ENCODE data around the gene NKTR. TPM values are rescaled to one million over a fixed set of nuclear protein-coding genes. Genes with fewer than 3 reads are reported as not detected.

NKTR gene
- total and polyA plus RNA-seq, 2 experiments from 2014 or later: 26.0 to 32.6 TPM

- Histone ChIP-seq H3K27ac (no peak overlapping the region), H3K4me2 (ENCODE audit: unreplicated experiment) (no peak overlapping the region), H3K9me2 (ENCODE audit: insufficient read depth) (no peaks in the 10 kb centered on the region), H3F3A (ENCODE audit: insufficient read depth) (0 out of 2 replicates have a peak, but pooled peaks cover 5% of the 10 kb centered on the region), H3K9ac (no peak overlapping the region), H3K36me3 (ENCODE audit: low read depth) (peaks cover 14% of the 10 kb centered on the region), H3K27me3 (replicated peaks; ENCODE audit: insufficient read depth) (no peaks in the 10 kb centered on the region), H2AFZ (no peak overlapping the region), H3K4me1 (ENCODE audit: insufficient read depth) (peaks cover 27% of the 10 kb centered on the region), H3K79me2 (ENCODE audit: insufficient read depth) (peaks cover 100% of the 10 kb centered on the region), H3K9me3 (ENCODE audit: low read depth) (no peaks in the 10 kb centered on the region), H3K4me3 (no peak overlapping the region), H4K20me1 (ENCODE audit: insufficient read depth) (peaks cover 8% of the 10 kb centered on the region; the same call in 1 of the 2 replicates)
- no peak for TF ChIP-seq EZH2 (IDR thresholded peaks at IDR 0.05; ENCODE audit: insufficient read depth, poor library complexity, severe bottlenecking)
- no peak for TF ChIP-seq EZH2phosphoT487 (IDR thresholded peaks at IDR 0.05; ENCODE audit: insufficient read depth, low read depth)
- in situ Hi-C loops (cut with MboI): no loop called here
- DNase-seq: peak; percentile 21
- 35 to 44% methylated on average over 5 of the region's 5 CpGs for WGBS, 2 experiments (ENCODE audit: low coverage in 1 of 2, low lambda C conversion rate in 2 of 2, missing lambda C conversion rate in 2 of 2)
Observed at GRCh38 chr3:42608581-42608980, 8.1 kb downstream of the NKTR start.

GRCh38 chr3:42610976-42611375 is 10.5 kb downstream of the NKTR start:
- no peak overlapping the region for H2AFZ ChIP-seq
- peaks cover 100% of the 10 kb centered on the region for H3K79me2 ChIP-seq (ENCODE audit: insufficient read depth)
- in situ Hi-C loops (cut with MboI): no loop called here
- no peak overlapping the region for H3K4me3 ChIP-seq
- no peaks in the 10 kb centered on the region for H3F3A ChIP-seq (ENCODE audit: insufficient read depth)
- no peaks in the 10 kb centered on the region for H3K9me3 ChIP-seq (ENCODE audit: low read depth)
- H3K9ac ChIP-seq: 0 out of 2 replicates have a peak overlapping the region, but pooled peaks have one; percentile 1
- peaks cover 14% of the 10 kb centered on the region for H3K4me1 ChIP-seq (ENCODE audit: insufficient read depth)
- 100% methylated on average over 1 of the region's 1 CpG for WGBS, 2 experiments (ENCODE audit: low coverage in 1 of 2, low lambda C conversion rate in 2 of 2, missing lambda C conversion rate in 2 of 2)
- H3K27ac ChIP-seq: 0 out of 2 replicates have a peak overlapping the region, but pooled peaks have one; percentile 4
- H3K36me3 ChIP-seq (ENCODE audit: low read depth): peaks cover 8% of the 10 kb centered on the region; the same call in 1 of the 2 replicates
- no peaks in the 10 kb centered on the region for H3K27me3 ChIP-seq (replicated peaks; ENCODE audit: insufficient read depth)
- peak; percentile 21 for DNase-seq
- no peaks in the 10 kb centered on the region; the same call in 1 of the 2 replicates for H4K20me1 ChIP-seq (ENCODE audit: insufficient read depth)
- no peaks in the 10 kb centered on the region for H3K9me2 ChIP-seq (ENCODE audit: insufficient read depth)
- TF ChIP-seq EZH2 (IDR thresholded peaks at IDR 0.05; ENCODE audit: insufficient read depth, poor library complexity, severe bottlenecking) (no peak), EZH2phosphoT487 (IDR thresholded peaks at IDR 0.05; ENCODE audit: insufficient read depth, low read depth) (no peak)
- H3K4me2 ChIP-seq (ENCODE audit: unreplicated experiment): no peak overlapping the region

- Histone ChIP-seq H3K9me3 (ENCODE audit: low read depth) (no peaks in the 10 kb centered on the region), H3K9ac (no peak overlapping the region), H3K27ac (no peak overlapping the region), H3K4me2 (ENCODE audit: unreplicated experiment) (no peak overlapping the region), H4K20me1 (ENCODE audit: insufficient read depth) (no peaks in the 10 kb centered on the region; the same call in 1 of the 2 replicates), H3F3A (ENCODE audit: insufficient read depth) (no peaks in the 10 kb centered on the region), H3K9me2 (ENCODE audit: insufficient read depth) (no peaks in the 10 kb centered on the region), H3K4me3 (no peak overlapping the region), H3K4me1 (ENCODE audit: insufficient read depth) (peaks cover 10% of the 10 kb centered on the region; the same call in 1 of the 2 replicates), H3K36me3 (ENCODE audit: low read depth) (peaks cover 3% of the 10 kb centered on the region; the same call in 1 of the 2 replicates), H3K79me2 (ENCODE audit: insufficient read depth) (peaks cover 100% of the 10 kb centered on the region), H2AFZ (no peak overlapping the region), H3K27me3 (replicated peaks; ENCODE audit: insufficient read depth) (no peaks in the 10 kb centered on the region)
- no peak for DNase-seq
- in situ Hi-C loops (cut with MboI): no loop called here
- 73 to 81% methylated on average over 1 of the region's 1 CpG for WGBS, 2 experiments (ENCODE audit: low coverage in 1 of 2, low lambda C conversion rate in 2 of 2, missing lambda C conversion rate in 2 of 2)
- TF ChIP-seq EZH2phosphoT487 (IDR thresholded peaks at IDR 0.05; ENCODE audit: insufficient read depth, low read depth): no peak
- no peak for TF ChIP-seq EZH2 (IDR thresholded peaks at IDR 0.05; ENCODE audit: insufficient read depth, poor library complexity, severe bottlenecking)
Observed at GRCh38 chr3:42612217-42612616, 11.7 kb downstream of the NKTR start.

- Histone ChIP-seq H3K27me3 (replicated peaks; ENCODE audit: insufficient read depth) (no peaks in the 10 kb centered on the region), H3K4me2 (ENCODE audit: unreplicated experiment) (no peak overlapping the region), H3K9me2 (ENCODE audit: insufficient read depth) (no peaks in the 10 kb centered on the region), H2AFZ (no peak overlapping the region), H3K4me1 (ENCODE audit: insufficient read depth) (peaks cover 10% of the 10 kb centered on the region; the same call in 1 of the 2 replicates), H3F3A (ENCODE audit: insufficient read depth) (no peaks in the 10 kb centered on the region), H3K79me2 (ENCODE audit: insufficient read depth) (peaks cover 100% of the 10 kb centered on the region), H3K9ac (no peak overlapping the region), H3K9me3 (ENCODE audit: low read depth) (no peaks in the 10 kb centered on the region), H3K36me3 (ENCODE audit: low read depth) (0 out of 2 replicates have a peak, but pooled peaks cover 9% of the 10 kb centered on the region), H3K27ac (peak overlapping the region; percentile 0; the same call in 1 of the 2 replicates), H3K4me3 (no peak overlapping the region), H4K20me1 (ENCODE audit: insufficient read depth) (no peaks in the 10 kb centered on the region; the same call in 1 of the 2 replicates)
- DNase-seq: no peak
- in situ Hi-C loops (cut with MboI): no loop called here
- WGBS, 2 experiments (ENCODE audit: low coverage in 1 of 2, low lambda C conversion rate in 2 of 2, missing lambda C conversion rate in 2 of 2): 88 to 93% methylated on average over 3 of the region's 3 CpGs
- no peak for TF ChIP-seq EZH2 (IDR thresholded peaks at IDR 0.05; ENCODE audit: insufficient read depth, poor library complexity, severe bottlenecking)
- TF ChIP-seq EZH2phosphoT487 (IDR thresholded peaks at IDR 0.05; ENCODE audit: insufficient read depth, low read depth): no peak
Observed at GRCh38 chr3:42612928-42613327, 12.4 kb downstream of the NKTR start.

Measured in GM23248 (cell line).